NCI-H82 (cell line): ENCODE measurements around the gene BRAF.
A peak's percentile ranks its signal among the peaks of the same experiment; 100 is the strongest.
"Not testable (repeated sequence)": the region's sequence is repeated elsewhere in the genome, so short reads cannot be mapped to it uniquely, and the experiment has no call there.

ENCODE experiments used
- DNase-seq: peaks from one replicate; lab custom pipeline; 2025; lab: John Stamatoyannopoulos, UW

BRAF gene

GRCh38 chr7:140708764-140709163 lies 216.0 kb downstream of the BRAF start:
- DNase-seq = not testable (repeated sequence)

DNA sequence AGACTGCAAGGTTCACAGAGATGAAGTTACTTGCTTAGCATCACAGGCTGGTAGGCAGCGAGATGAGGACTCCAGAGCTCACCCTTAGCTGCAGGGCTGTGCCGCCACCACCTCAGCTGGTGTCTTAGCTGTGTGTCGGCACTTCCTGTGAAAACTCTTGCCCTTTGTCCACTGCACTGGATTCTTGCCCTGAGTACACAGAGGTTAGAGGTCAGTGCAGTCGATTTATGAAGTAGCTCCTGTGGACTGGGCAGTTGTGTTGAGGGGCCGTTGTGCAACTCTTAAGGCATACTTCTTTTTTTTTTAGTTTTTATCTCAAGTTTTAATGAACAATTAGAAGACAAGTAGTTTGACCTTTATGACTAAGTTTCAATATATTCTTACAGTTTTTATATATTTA lies 217.6 kb downstream of the BRAF start:
- DNase-seq = no peak

- no peak for DNase-seq
Measured at GRCh38 chr7:140704205-140704604, 220.5 kb downstream of the BRAF start.

GRCh38 chr7:140702774-140703173 lies 222.0 kb downstream of the BRAF start:
- no peak for DNase-seq

- DNase-seq = peak; percentile 11
Measured at GRCh38 chr7:140698477-140698876, 226.3 kb downstream of the BRAF start.

- DNase-seq = no peak
Measured at GRCh38 chr7:140697447-140698143, 227.1 kb downstream of the BRAF start.

DNA sequence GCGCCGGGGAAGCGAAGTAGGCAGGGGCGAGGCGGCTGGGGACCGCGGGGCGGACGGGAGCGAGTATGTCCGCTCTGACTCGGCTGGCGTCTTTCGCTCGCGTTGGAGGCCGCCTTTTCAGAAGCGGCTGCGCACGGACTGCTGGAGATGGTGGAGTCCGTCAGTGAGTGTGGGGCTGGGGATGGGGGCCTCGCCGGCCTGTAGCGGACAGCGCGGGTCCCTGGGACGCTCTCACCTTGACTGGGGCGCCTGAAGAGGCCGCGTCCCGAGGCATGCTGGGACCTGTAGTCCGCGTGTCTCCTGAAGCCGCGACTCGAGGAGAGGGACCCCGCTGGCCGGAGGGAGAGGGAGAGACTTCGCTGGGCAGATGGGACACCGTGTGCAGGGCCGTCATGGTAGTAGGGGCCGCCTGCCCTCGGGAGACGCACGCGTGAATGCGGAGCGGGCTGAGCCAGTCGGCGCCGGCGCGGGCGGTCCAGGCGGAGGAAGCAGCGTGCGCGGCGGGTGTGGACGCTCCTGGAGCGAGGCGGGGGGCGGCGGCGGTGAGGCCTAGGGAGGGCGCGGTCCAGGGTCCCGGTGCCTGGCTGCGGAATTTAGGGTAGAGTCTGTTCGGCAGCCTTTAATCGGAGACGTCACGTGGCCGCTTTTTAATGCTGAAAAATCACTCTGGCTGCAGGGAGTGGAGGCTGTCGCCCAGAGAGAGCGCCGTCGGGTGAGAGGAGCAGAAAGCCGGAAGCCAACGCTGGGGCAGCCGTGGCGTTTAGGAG lies 227.9 kb downstream of the BRAF start, which contains the start of gene NDUFB2:
Gene NDUFB2 (plus strand): TSS at position 29 of the 767 bp plus-strand sequence. CDS start 37 bp downstream, at position 66.
- peak; percentile 92 for DNase-seq

GRCh38 chr7:140696024-140696679 lies 228.6 kb downstream of the BRAF start:
- peak; percentile 97 for DNase-seq

DNA sequence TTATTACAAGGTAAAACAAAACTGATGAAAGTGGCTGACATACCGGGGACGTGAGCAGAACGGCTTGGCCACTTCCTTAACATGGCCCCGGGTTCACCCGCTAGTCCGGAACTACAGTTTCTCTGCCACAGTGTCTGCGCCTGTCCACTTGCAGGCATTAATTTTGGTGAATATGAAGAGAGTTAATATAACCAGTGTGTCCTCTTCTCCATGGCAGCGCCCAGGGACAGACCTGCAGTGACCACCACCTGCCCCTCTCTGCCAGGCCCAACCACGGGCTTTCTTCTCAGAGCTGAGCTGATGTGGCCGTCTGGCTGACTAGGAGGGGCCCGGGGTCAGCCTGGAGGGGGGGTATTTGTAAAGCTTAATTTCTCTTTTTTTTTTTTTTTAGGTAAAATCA lies 229.3 kb downstream of the BRAF start:
- no peak for DNase-seq

- no peak for DNase-seq
Measured at GRCh38 chr7:140694592-140694991, 230.1 kb downstream of the BRAF start.

GRCh38 chr7:140693849-140694248 lies 230.9 kb downstream of the BRAF start:
- not testable (repeated sequence) for DNase-seq

DNA sequence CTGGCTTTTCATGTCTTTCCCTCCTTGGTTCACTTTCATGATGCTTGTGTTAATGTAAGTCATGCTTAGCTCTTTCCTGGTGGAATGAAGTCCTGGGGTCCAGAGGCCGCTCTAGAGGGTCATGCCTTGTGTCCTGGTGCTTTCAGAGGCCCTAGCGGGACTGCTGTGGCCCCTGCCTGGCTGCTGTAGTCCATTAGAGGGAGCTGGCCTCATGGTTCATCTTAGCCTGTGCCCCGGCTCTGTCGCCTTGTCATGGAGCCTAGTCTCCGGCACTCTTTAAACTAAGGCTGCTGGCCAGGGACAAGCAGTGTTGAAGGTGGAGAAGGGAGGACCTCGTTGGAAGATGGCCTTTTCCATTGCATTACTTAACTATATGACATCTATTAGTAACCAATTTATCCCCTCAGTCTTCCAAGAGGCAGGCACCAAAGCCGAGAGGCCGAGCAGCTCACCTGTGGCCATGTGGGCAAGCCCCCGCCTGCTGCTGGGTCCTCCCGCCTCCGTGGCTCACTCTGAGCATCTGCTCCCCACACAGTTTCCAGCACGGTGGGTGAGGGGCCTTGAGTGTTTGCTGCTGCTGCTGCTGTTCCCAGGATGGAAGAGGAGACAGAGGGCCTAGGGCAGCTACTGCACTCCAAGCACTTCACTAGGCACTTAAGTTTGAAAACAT lies 233.2 kb downstream of the BRAF start:
- DNase-seq = peak; percentile 16

DNA sequence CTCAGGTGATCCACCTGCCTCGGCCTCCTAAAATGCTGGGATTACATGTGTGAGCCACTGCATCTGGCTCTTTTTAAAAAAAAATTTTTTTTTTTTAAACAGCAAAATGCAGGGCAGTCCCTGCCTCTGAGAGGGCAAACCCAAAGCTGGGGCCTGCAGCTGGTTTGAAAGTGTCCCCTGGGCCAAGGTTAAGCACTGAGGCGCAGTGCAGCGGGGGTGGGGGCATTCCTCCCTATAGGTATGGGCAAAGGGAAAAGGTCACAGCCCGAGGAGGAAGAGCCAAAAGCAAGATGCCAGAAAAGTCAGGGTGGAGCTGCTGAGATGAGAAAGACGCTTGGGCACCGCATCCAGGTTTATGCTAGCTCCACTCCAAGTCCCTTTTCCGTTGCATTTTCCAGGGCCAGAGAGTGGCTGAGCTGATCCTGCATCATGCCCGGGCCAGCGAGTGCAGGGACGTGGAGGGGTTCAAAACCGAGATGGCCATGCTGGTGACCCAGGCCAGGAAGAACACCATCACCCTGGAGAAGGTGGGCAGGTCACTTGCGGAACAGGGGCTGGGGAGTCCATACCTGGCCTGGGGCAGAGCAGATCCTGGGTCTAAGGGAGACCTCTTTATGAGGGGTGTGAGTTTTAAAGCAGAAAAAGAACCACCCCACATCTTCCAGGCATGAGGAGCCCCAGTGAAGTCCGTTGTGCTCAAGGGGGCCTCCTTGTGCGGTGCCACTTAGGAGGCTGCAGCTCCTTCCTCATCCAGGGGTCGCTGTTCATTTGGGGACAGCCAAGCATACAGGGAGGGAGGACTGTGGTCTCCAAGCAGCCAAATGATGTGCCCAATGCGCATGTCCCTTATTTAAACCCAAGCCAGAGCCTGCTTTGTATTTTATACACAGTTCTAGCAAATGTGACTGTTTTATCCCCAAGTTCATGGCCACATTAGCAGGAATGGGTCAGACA lies 235.3 kb downstream of the BRAF start:
- no peak for DNase-seq

DNA sequence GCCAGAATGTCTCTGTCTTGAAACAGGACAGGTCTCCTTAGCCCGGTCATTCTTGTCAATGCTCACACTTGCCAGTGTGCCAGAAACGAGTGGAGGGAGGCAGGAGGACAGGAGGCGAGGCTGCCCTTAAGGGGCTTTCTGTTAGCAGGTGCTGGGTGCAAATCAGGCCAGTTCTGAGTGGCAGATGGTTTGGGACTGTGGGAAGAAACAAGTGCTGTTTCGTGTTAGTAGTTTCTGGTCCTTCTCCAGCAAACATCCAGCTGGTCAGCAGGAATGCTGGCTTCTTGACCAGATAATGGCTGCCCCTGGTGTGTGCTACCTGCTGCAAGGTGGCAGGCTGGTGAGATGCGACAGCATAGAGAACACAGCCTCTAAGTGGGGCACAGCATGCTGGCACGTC lies 236.4 kb downstream of the BRAF start:
- no peak for DNase-seq

DNA sequence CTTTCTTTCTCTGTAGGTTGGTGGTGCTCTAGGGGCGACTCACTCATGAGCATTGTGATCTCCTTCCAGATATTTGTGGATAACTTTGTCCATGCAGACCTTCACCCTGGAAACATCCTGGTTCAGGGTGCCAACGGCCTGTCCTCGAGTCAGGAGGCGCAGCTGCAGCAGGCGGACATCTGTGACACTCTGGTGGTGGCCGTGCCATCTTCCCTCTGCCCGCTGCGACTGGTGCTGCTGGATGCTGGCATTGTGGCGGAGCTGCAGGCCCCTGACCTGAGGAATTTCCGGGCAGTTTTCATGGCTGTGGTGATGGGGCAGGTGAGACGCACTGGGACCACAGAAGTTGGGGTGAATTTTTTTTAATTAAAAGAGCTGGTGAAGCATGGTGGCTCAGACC lies 237.8 kb downstream of the BRAF start:
- no peak for DNase-seq

- DNase-seq = no peak
Measured at GRCh38 chr7:140685407-140686087, 239.2 kb downstream of the BRAF start.

DNA sequence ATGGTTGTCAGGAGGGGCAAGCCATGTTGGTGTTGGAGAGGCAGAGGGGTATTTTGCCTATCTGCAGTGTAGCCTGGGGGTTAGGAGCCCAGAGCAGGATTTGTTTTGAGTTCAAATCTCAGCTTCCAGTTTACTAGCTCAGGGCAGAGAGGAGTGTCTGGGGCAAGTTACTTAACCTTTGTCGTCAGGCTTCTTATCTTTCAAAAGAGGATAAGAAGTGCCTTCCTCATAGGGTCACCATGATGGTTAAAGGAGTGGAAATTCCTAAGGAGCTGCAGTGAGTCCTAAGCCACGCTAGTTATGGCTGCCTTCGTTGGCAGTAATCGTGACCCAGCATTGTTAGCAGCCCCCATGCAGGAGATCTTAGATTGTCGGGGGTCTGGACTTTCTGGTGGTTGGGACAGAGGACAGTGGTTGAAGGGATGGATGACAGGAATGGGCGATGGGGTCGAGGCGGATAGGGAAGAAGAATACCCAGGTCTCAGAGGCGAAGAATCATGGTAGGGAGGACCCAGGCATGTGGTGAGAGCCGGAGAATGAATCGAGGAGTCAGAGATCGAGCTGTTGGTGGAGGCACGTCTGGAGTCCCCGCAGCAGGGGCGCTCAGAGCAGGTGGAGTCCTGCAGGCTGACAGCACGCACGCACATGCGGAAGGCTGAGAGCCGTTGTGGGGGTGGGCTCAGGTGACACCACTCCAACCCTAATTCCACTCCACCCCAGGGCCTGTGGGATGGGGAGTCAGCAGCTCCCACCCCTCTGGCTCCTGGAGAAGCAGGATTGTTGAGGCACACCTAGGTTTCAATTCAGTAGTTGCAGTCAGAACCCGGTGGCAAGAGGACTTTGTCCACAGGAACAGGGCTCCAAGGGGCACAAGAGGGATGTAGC lies 240.4 kb downstream of the BRAF start:
- DNase-seq = no peak

DNA sequence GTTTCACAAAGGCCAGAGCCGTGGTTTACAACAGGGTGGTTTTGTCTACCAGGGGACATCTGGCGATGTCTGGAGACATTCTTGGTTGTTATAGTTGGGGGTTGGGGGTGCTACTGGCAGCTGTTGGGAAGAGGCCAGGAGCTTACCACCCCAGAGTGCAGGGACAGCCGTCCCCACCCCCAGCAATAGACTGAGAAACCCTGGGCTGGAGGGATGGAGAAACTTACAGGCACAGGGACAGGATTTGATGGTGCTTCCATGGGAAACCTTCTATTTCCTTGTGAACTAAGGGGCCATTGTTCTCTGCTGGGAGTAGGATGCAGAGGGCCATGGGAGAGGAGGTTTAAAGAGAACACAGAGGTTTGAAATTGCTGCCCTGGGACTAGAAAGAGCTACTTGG lies 241.1 kb downstream of the BRAF start:
- DNase-seq = peak; percentile 38

GRCh38 chr7:140681766-140682165 lies 243.0 kb downstream of the BRAF start:
- no peak for DNase-seq

DNA sequence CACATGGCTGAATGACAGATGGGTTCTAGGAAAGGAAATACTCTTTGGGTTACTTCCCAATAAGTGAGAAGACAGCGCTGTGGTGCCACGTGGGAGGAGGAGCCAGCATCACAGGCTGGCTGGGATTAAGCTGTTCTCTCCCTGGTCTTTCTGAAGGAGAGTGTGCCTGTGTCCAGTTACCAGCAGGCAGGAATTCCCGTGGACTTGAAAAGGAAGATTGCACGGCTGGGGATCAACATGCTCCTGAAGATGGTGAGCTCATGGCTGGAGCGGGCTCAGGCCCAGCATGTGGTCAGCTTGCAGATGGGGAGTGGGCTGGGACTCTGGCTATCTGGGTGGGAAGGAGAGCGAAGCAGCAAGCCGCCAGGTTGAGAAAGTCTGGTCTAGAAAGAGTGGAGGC lies 243.8 kb downstream of the BRAF start:
- no peak for DNase-seq
